NB4 (cell line): ENCODE measurements around the gene EXOC6B.

ENCODE experiments used
- POLR2A ChIP-seq: IDR thresholded peaks from 2 replicates; pipeline ENCODE4 v1.6.1; 2011; ENCODE audit warnings: mild to moderate bottlenecking; ENCODE audit not compliant: insufficient read length; ENCODE audit errors: extremely low read depth
- TF ChIP-seq, protein P1 (sequence below): IDR thresholded peaks from one replicate; pipeline ENCODE4 v1.5.1; 2012; ENCODE audit warnings: low read depth, low read length
- TF ChIP-seq, protein P2 (sequence below): IDR thresholded peaks from 2 replicates; pipeline ENCODE4 v1.6.1; 2011; ENCODE audit warnings: low read depth, low read length

DNA sequence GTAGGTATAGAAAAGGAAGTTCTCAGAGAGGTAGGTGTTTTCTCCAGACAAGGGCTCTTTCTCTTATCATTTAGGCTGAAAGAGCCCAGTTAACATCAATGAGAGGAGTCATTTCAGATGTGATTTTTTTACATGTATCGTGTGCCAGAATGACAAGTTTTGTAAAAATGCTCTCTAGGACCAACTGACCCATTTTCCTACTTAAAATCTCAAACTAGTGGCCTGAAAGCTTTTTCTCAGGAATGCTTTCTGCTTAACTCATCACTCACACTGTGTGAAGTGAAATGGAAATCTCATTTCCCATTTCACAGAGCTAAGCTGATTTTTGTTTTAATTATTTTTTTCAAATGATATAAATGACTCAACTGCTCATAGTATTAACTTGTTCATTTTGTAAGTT lies 549.5 kb downstream of the EXOC6B start:
- TF ChIP-seq, protein P1, sequence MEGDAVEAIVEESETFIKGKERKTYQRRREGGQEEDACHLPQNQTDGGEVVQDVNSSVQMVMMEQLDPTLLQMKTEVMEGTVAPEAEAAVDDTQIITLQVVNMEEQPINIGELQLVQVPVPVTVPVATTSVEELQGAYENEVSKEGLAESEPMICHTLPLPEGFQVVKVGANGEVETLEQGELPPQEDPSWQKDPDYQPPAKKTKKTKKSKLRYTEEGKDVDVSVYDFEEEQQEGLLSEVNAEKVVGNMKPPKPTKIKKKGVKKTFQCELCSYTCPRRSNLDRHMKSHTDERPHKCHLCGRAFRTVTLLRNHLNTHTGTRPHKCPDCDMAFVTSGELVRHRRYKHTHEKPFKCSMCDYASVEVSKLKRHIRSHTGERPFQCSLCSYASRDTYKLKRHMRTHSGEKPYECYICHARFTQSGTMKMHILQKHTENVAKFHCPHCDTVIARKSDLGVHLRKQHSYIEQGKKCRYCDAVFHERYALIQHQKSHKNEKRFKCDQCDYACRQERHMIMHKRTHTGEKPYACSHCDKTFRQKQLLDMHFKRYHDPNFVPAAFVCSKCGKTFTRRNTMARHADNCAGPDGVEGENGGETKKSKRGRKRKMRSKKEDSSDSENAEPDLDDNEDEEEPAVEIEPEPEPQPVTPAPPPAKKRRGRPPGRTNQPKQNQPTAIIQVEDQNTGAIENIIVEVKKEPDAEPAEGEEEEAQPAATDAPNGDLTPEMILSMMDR, result no peak
- no peak for TF ChIP-seq POLR2A
- TF ChIP-seq, protein P2, sequence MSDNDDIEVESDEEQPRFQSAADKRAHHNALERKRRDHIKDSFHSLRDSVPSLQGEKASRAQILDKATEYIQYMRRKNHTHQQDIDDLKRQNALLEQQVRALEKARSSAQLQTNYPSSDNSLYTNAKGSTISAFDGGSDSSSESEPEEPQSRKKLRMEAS, result no peak
